Astrocyte (in vitro differentiated cells and primary cell): ENCODE results near the gene RPUSD4.

Experiments used
- EZH2 ChIP-seq: IDR thresholded peaks from 2 replicates; pipeline ENCODE4 v1.6.1; 2012; ENCODE audit warnings: mild to moderate bottlenecking, low read length, inconsistent platforms; ENCODE audit not compliant: insufficient read depth
- TF ChIP-seq, protein P1 (sequence below): IDR thresholded peaks from 2 replicates; pipeline ENCODE4 v1.5.1; 2011; ENCODE audit warnings: low read depth, mild to moderate bottlenecking, inconsistent platforms, low read length, moderate library complexity; ENCODE audit not compliant: insufficient read depth

DNA sequence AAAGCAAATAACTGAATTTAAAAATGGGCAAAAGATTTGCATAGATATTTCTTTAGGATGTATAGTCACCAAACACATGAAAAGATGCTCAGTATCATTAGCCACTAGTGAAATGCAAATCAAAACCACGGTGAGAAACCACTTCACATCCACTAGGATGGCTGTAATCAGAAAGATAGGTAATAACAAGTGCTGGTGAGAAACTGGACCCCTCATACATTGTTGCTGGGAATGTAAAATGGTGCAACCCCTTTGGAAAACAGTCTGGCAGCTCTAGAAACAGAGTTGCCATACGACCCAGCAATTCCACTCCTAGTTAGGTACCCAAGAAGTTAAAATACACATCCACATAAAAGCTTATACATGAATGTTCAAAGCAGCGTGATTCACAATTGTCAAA is 16.3 kb downstream of the RPUSD4 start:
- TF ChIP-seq, protein P1, sequence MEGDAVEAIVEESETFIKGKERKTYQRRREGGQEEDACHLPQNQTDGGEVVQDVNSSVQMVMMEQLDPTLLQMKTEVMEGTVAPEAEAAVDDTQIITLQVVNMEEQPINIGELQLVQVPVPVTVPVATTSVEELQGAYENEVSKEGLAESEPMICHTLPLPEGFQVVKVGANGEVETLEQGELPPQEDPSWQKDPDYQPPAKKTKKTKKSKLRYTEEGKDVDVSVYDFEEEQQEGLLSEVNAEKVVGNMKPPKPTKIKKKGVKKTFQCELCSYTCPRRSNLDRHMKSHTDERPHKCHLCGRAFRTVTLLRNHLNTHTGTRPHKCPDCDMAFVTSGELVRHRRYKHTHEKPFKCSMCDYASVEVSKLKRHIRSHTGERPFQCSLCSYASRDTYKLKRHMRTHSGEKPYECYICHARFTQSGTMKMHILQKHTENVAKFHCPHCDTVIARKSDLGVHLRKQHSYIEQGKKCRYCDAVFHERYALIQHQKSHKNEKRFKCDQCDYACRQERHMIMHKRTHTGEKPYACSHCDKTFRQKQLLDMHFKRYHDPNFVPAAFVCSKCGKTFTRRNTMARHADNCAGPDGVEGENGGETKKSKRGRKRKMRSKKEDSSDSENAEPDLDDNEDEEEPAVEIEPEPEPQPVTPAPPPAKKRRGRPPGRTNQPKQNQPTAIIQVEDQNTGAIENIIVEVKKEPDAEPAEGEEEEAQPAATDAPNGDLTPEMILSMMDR = no peak
- no peak for TF ChIP-seq EZH2
